ENCODE measurements around the gene CISTR.

- TF ChIP-seq, protein P1, sequence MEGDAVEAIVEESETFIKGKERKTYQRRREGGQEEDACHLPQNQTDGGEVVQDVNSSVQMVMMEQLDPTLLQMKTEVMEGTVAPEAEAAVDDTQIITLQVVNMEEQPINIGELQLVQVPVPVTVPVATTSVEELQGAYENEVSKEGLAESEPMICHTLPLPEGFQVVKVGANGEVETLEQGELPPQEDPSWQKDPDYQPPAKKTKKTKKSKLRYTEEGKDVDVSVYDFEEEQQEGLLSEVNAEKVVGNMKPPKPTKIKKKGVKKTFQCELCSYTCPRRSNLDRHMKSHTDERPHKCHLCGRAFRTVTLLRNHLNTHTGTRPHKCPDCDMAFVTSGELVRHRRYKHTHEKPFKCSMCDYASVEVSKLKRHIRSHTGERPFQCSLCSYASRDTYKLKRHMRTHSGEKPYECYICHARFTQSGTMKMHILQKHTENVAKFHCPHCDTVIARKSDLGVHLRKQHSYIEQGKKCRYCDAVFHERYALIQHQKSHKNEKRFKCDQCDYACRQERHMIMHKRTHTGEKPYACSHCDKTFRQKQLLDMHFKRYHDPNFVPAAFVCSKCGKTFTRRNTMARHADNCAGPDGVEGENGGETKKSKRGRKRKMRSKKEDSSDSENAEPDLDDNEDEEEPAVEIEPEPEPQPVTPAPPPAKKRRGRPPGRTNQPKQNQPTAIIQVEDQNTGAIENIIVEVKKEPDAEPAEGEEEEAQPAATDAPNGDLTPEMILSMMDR (IDR thresholded peaks at IDR 0.05; ENCODE audit: low read length) = no peak
- no peak for TF ChIP-seq EZH2 (IDR thresholded peaks at IDR 0.05; ENCODE audit: borderline replicate concordance, low read length)
Observed at GRCh38 chr12:53722450-53723041, 29.2 kb downstream of the CISTR start.
